ENCODE results near the gene DCLK1. TPM values are rescaled to one million over a fixed set of nuclear protein-coding genes. Genes with fewer than 3 reads are reported as not detected.

The DCLK1 gene
- total RNA-seq, 1 experiment from 2014 or later, result 1.4 TPM

GRCh38 chr13:35765366-35765765 is 365.8 kb downstream of the DCLK1 start:
- intact Hi-C loops (cut with micrococcal nuclease; ENCODE audit: unreplicated experiment), result no loop called here
- H3K9me2 ChIP-seq (ENCODE audit: insufficient read depth), result no peaks in the 10 kb centered on the region
- H3K4me1 ChIP-seq (replicated peaks; ENCODE audit: insufficient read depth), result peaks cover 20% of the 10 kb centered on the region
- H3F3A ChIP-seq (ENCODE audit: insufficient read depth, low read depth), result no peaks in the 10 kb centered on the region
- CTCF ChIA-PET, result no interaction called here
- no peak overlapping the region for H2AFZ ChIP-seq
- H3K4me2 ChIP-seq, result 0 out of 2 replicates have a peak overlapping the region, but pooled peaks have one; percentile 3
- no peaks in the 10 kb centered on the region for H3K36me3 ChIP-seq (ENCODE audit: low read depth)
- no peaks in the 10 kb centered on the region for H3K79me2 ChIP-seq (ENCODE audit: low read depth)
- no TSS peak for BruUV-seq (replicated peaks)
- H3K27ac ChIP-seq, result no peak overlapping the region
- no peaks in the 10 kb centered on the region for H3K9me3 ChIP-seq (ENCODE audit: insufficient read depth, low read depth)
- POLR2A ChIA-PET (ENCODE audit: unreplicated experiment), result interaction anchor here (0.6 kb wide), 1 partner anchor 587 kb away, joined by 5 read pairs; no protein-coding TSS in a partner anchor
- no peak for DNase-seq
- TF ChIP-seq CTCF (conservative IDR thresholded peaks at IDR 0.05) (no peak), EZH2 (IDR thresholded peaks at IDR 0.05; ENCODE audit: low read depth) (no peak)
- no peaks in the 10 kb centered on the region for H3K27me3 ChIP-seq (ENCODE audit: insufficient read depth, low read depth)
- H4K20me1 ChIP-seq (ENCODE audit: insufficient read depth), result no peaks in the 10 kb centered on the region
- no peak overlapping the region for H3K4me3 ChIP-seq

- no peaks in the 10 kb centered on the region for H3K36me3 ChIP-seq (ENCODE audit: low read depth)
- intact Hi-C loops (cut with micrococcal nuclease; ENCODE audit: unreplicated experiment), result no loop called here
- H3K4me1 ChIP-seq (replicated peaks; ENCODE audit: insufficient read depth), result peaks cover 20% of the 10 kb centered on the region
- no peak overlapping the region for H2AFZ ChIP-seq
- H3K79me2 ChIP-seq (ENCODE audit: low read depth), result no peaks in the 10 kb centered on the region
- no peaks in the 10 kb centered on the region for H4K20me1 ChIP-seq (ENCODE audit: insufficient read depth)
- no peaks in the 10 kb centered on the region for H3F3A ChIP-seq (ENCODE audit: insufficient read depth, low read depth)
- H3K27ac ChIP-seq, result peak overlapping the region; percentile 46
- 0 out of 2 replicates have a peak overlapping the region, but pooled peaks have one; percentile 32 for H3K4me2 ChIP-seq
- POLR2A ChIA-PET (ENCODE audit: unreplicated experiment), result no interaction called here
- TF ChIP-seq CTCF (conservative IDR thresholded peaks at IDR 0.05), result no peak
- TF ChIP-seq EZH2 (IDR thresholded peaks at IDR 0.05; ENCODE audit: low read depth), result no peak
- peak; percentile 20 to 37 for DNase-seq
- CTCF ChIA-PET, result no interaction called here
- H3K9me3 ChIP-seq (ENCODE audit: insufficient read depth, low read depth), result no peaks in the 10 kb centered on the region
- BruUV-seq (replicated peaks), result no TSS peak
- H3K4me3 ChIP-seq, result no peak overlapping the region
- no peaks in the 10 kb centered on the region for H3K27me3 ChIP-seq (ENCODE audit: insufficient read depth, low read depth)
- H3K9me2 ChIP-seq (ENCODE audit: insufficient read depth), result no peaks in the 10 kb centered on the region
These were observed 366.7 kb downstream of the DCLK1 start for GRCh38 chr13:35764326-35765015.

GRCh38 chr13:35763782-35764123 is 367.4 kb downstream of the DCLK1 start:
- H3F3A ChIP-seq (ENCODE audit: insufficient read depth, low read depth), result no peaks in the 10 kb centered on the region
- no peak overlapping the region for H3K4me2 ChIP-seq
- DNase-seq, result no peak
- H3K9me2 ChIP-seq (ENCODE audit: insufficient read depth), result no peaks in the 10 kb centered on the region
- H4K20me1 ChIP-seq (ENCODE audit: insufficient read depth), result no peaks in the 10 kb centered on the region
- POLR2A ChIA-PET (ENCODE audit: unreplicated experiment), result no interaction called here
- H3K4me3 ChIP-seq, result no peak overlapping the region
- TF ChIP-seq EZH2 (IDR thresholded peaks at IDR 0.05; ENCODE audit: low read depth), result no peak
- no peak for TF ChIP-seq CTCF (conservative IDR thresholded peaks at IDR 0.05)
- H3K36me3 ChIP-seq (ENCODE audit: low read depth), result no peaks in the 10 kb centered on the region
- H3K27ac ChIP-seq, result 0 out of 2 replicates have a peak overlapping the region, but pooled peaks have one; percentile 46
- intact Hi-C loops (cut with micrococcal nuclease; ENCODE audit: unreplicated experiment), result no loop called here
- H3K4me1 ChIP-seq (replicated peaks; ENCODE audit: insufficient read depth), result peaks cover 20% of the 10 kb centered on the region
- H2AFZ ChIP-seq, result no peak overlapping the region
- no peaks in the 10 kb centered on the region for H3K79me2 ChIP-seq (ENCODE audit: low read depth)
- H3K27me3 ChIP-seq (ENCODE audit: insufficient read depth, low read depth), result no peaks in the 10 kb centered on the region
- no peaks in the 10 kb centered on the region for H3K9me3 ChIP-seq (ENCODE audit: insufficient read depth, low read depth)
- CTCF ChIA-PET, result no interaction called here
- no TSS peak for BruUV-seq (replicated peaks)
